Fibroblast of lung (primary cell): ENCODE data around the gene USP33. TPM values are rescaled to one million over a fixed set of nuclear protein-coding genes. Genes with fewer than 3 reads are reported as not detected.

Experiments
- DNase-seq, 2 donors: peaks; one replicate each; pipeline versions ENCODE4 v3.0.0 to v3.0.0-alpha.2; 2010; ENCODE audit warnings: low read depth in 2 of 2
- H2AFZ ChIP-seq: 2 replicates; pipeline ENCODE4 v1.5.1; 2012; ENCODE audit warnings: low read length, control low read depth, inconsistent platforms
- H3K27ac ChIP-seq: 2 replicates; pipeline ENCODE4 v1.5.1; 2011; ENCODE audit warnings: low read length, control low read depth; ENCODE audit not compliant: insufficient read depth
- H3K27me3 ChIP-seq: 2 replicates; pipeline ENCODE4 v1.5.1; 2011; ENCODE audit warnings: mild to moderate bottlenecking, low read length; ENCODE audit not compliant: control insufficient read depth, insufficient read depth
- H3K36me3 ChIP-seq: 2 replicates; pipeline ENCODE4 v1.5.1; 2011; ENCODE audit warnings: low read length; ENCODE audit not compliant: control insufficient read depth, insufficient read depth
- H3K4me1 ChIP-seq: 2 replicates; pipeline ENCODE4 v1.5.1; 2011; ENCODE audit warnings: low read length; ENCODE audit not compliant: control insufficient read depth, insufficient read depth; ENCODE audit errors: extremely low read depth
- H3K4me2 ChIP-seq: 2 replicates; pipeline ENCODE4 v1.5.1; 2011; ENCODE audit warnings: low read length, control low read depth; ENCODE audit not compliant: insufficient read depth; ENCODE audit errors: extremely low read depth
- H3K4me3 ChIP-seq, 4 experiments: fragments of 200-600 bp in 1 of 4; sonication (generic) in 1 of 4; replicated peaks in 1 of 4; 2 replicates each; pipeline ENCODE4 v1.5.1; 2011 to 2016; ENCODE audit warnings: low read length in 4 of 4, low read depth in 3 of 4, mild to moderate bottlenecking in 3 of 4, control low read depth in 2 of 4, inconsistent platforms in 1 of 4, mixed read lengths in 1 of 4; ENCODE audit not compliant: insufficient read depth in 1 of 4; ENCODE audit errors: control extremely low read depth in 1 of 4
- H3K79me2 ChIP-seq: 2 replicates; pipeline ENCODE4 v1.5.1; 2012; ENCODE audit warnings: mild to moderate bottlenecking, low read length, inconsistent platforms; ENCODE audit not compliant: control insufficient read depth, insufficient read depth
- H3K9ac ChIP-seq: 2 replicates; pipeline ENCODE4 v1.5.1; 2011; ENCODE audit warnings: mild to moderate bottlenecking, low read length, control low read depth; ENCODE audit not compliant: insufficient read depth
- H3K9me3 ChIP-seq: 2 replicates; pipeline ENCODE4 v1.5.1; 2012; ENCODE audit warnings: low read depth, low read length; ENCODE audit not compliant: control insufficient read depth, insufficient read depth
- H4K20me1 ChIP-seq: 2 replicates; pipeline ENCODE4 v1.5.1; 2011; ENCODE audit warnings: low read length; ENCODE audit not compliant: control insufficient read depth, insufficient read depth; ENCODE audit errors: extremely low read depth
- CTCF ChIP-seq, 2 donors: IDR thresholded peaks in 1 of 2; conservative IDR thresholded peaks in 1 of 2; 1 replicate in 1 of 2; 2 replicates in 1 of 2; pipeline ENCODE4 v1.5.1; 2011 to 2012; ENCODE audit warnings: low read length in 2 of 2, control low read depth in 1 of 2, inconsistent platforms in 1 of 2, low read depth in 1 of 2, mild to moderate bottlenecking in 1 of 2
- EZH2 ChIP-seq: IDR thresholded peaks from 2 replicates; pipeline ENCODE4 v1.5.1; 2012; ENCODE audit warnings: low read length, control low read depth, mild to moderate bottlenecking; ENCODE audit errors: missing control alignments
- polyA plus RNA-seq, 2 donors: library from polyadenylated mRNA; depleted of rRNA in 1 of 2; stranded (reverse) in 1 of 2; unstranded in 1 of 2; fragments of >200 nt; gene quantifications; 2 replicates each; pipeline ENCODE4 v1.2.1, GENCODE V29; 2011 to 2012; ENCODE audit warnings: missing spikeins in 1 of 2
- total RNA-seq: library from RNA; depleted of rRNA; stranded (reverse); fragments of >200 nt; gene quantifications from 2 replicates; pipeline ENCODE4 v1.2.1, GENCODE V29; 2014

Gene USP33
- total and polyA plus RNA-seq, 2 donors (not counting 1 experiment from before 2014, with no cell fraction given) = 63.7 to 126 TPM

- Histone ChIP-seq H3K4me3 (no peak overlapping the region), H2AFZ (no peak overlapping the region), H3K9ac (no peak overlapping the region), H3K4me1 (no peaks in the 10 kb centered on the region), H3K9me3 (no peaks in the 10 kb centered on the region), H3K79me2 (no peaks in the 10 kb centered on the region), H3K4me2 (no peak overlapping the region), H3K36me3 (peaks cover 7% of the 10 kb centered on the region), H3K27ac (no peak overlapping the region), H3K27me3 (no peaks in the 10 kb centered on the region), H4K20me1 (no peaks in the 10 kb centered on the region)
- no peak for DNase-seq
- no peak for TF ChIP-seq CTCF (conservative IDR thresholded peaks at IDR 0.05 in 1 of 2, IDR thresholded peaks at IDR 0.05 in 1 of 2; ENCODE audit: low read depth in 1 of 2, low read length in 2 of 2)
- no peak for TF ChIP-seq EZH2
Observed at GRCh38 chr1:77697441-77697840, 62.2 kb downstream of the USP33 start.

GRCh38 chr1:77688939-77689338 is 70.7 kb downstream of the USP33 start:
- DNase-seq = no peak
- H3K9ac ChIP-seq = no peak overlapping the region

GRCh38 chr1:77687519-77687906 is 72.1 kb downstream of the USP33 start:
- no peak overlapping the region for H2AFZ ChIP-seq
- TF ChIP-seq CTCF (conservative IDR thresholded peaks at IDR 0.05 in 1 of 2, IDR thresholded peaks at IDR 0.05 in 1 of 2; ENCODE audit: low read depth in 1 of 2, low read length in 2 of 2) = peak; percentile 22 to 32
- TF ChIP-seq EZH2 = no peak
- H3K4me1 ChIP-seq = peaks cover 5% of the 10 kb centered on the region
- no peaks in the 10 kb centered on the region for H3K9me3 ChIP-seq
- DNase-seq = peak; percentile 14 to 25
- H3K27me3 ChIP-seq = no peaks in the 10 kb centered on the region
- no peaks in the 10 kb centered on the region for H4K20me1 ChIP-seq
- H3K27ac ChIP-seq = no peak overlapping the region
- H3K4me2 ChIP-seq = no peak overlapping the region
- no peak overlapping the region for H3K9ac ChIP-seq
- no peaks in the 10 kb centered on the region for H3K36me3 ChIP-seq
- no peak overlapping the region for H3K4me3 ChIP-seq
- no peaks in the 10 kb centered on the region for H3K79me2 ChIP-seq

More at GRCh38 chr1:77688939-77689338, 70.7 kb downstream of the USP33 start:
- no peak overlapping the region for H2AFZ ChIP-seq
- TF ChIP-seq EZH2 (no peak), CTCF (conservative IDR thresholded peaks at IDR 0.05 in 1 of 2, IDR thresholded peaks at IDR 0.05 in 1 of 2; ENCODE audit: low read depth in 1 of 2, low read length in 2 of 2) (no peak)
- H3K27me3 ChIP-seq = no peaks in the 10 kb centered on the region
- no peak overlapping the region for H3K4me2 ChIP-seq
- no peak overlapping the region for H3K4me3 ChIP-seq
- H3K9me3 ChIP-seq = no peaks in the 10 kb centered on the region
- H4K20me1 ChIP-seq = no peaks in the 10 kb centered on the region
- H3K36me3 ChIP-seq = peaks cover 4% of the 10 kb centered on the region
- H3K27ac ChIP-seq = no peak overlapping the region
- H3K4me1 ChIP-seq = peaks cover 2% of the 10 kb centered on the region
- H3K79me2 ChIP-seq = no peaks in the 10 kb centered on the region
